Measurements from ENCODE around the gene SOX18.
"Not testable (repeated sequence)": the region's sequence is repeated elsewhere in the genome, so short reads cannot be mapped to it uniquely, and the experiment has no call there.

- not testable (repeated sequence) for TF ChIP-seq CTCF, POLR2A, POLR2AphosphoS5, EP300 (IDR thresholded peaks at IDR 0.05)
These were observed 37.9 kb upstream of the SOX18 start for GRCh38 chr20:64087226-64087825.

Measured in upper lobe of left lung (tissue), 4 donors.